HepG2 (cell line): Measurements from ENCODE around the gene SLC6A17. TPM values are rescaled to one million over a fixed set of nuclear protein-coding genes. Genes with fewer than 3 reads are reported as not detected.
A peak's percentile ranks its signal among the peaks of the same experiment; 100 is the strongest.

Experiments used
- ATF7-NPFF ChIP-seq: sonication (generic); formaldehyde crosslinking; IDR thresholded peaks from 2 replicates; pipeline ENCODE4 v1.8.1; 2023; ENCODE audit warnings: mild to moderate bottlenecking, low read depth, missing genetic modification reagents, moderate library complexity
- CEBPG ChIP-seq: IDR thresholded peaks from 2 replicates; pipeline ENCODE4 v1.6.1; 2016
- CHCHD3 ChIP-seq: sonication (generic); formaldehyde crosslinking; IDR thresholded peaks from 2 replicates; pipeline ENCODE4 v1.8.0; 2022; ENCODE audit warnings: mild to moderate bottlenecking, missing genetic modification reagents, moderate library complexity
- DPF2 ChIP-seq: sonication (generic); formaldehyde crosslinking; IDR thresholded peaks from 2 replicates; pipeline ENCODE4 v1.4.0; 2020; ENCODE audit warnings: mild to moderate bottlenecking, low read depth, missing genetic modification reagents, borderline replicate concordance
- EED ChIP-seq: sonication (generic); formaldehyde crosslinking; IDR thresholded peaks from 2 replicates; pipeline ENCODE4 v1.5.0; 2020; ENCODE audit warnings: mild to moderate bottlenecking, missing genetic modification reagents
- GLI4 ChIP-seq: sonication (generic); formaldehyde crosslinking; IDR thresholded peaks from 2 replicates; pipeline ENCODE4 v1.5.1; 2020; ENCODE audit warnings: missing genetic modification reagents, mild to moderate bottlenecking, moderate library complexity, borderline replicate concordance
- HNF4G ChIP-seq, 2 experiments: sonication (generic) in 1 of 2; formaldehyde crosslinking in 1 of 2; IDR thresholded peaks; 2 replicates each; pipeline versions ENCODE4 v1.4.0 to v1.6.1; 2011 to 2020; ENCODE audit warnings: borderline replicate concordance in 2 of 2, low read depth in 2 of 2, mild to moderate bottlenecking in 2 of 2, low read length in 1 of 2, missing genetic modification reagents in 1 of 2, moderate library complexity in 1 of 2
- MEIS2 ChIP-seq: sonication (generic); formaldehyde crosslinking; IDR thresholded peaks from 2 replicates; pipeline ENCODE4 v1.9.0; 2021; ENCODE audit warnings: mild to moderate bottlenecking, missing genetic modification reagents
- PHF20 ChIP-seq: sonication (generic); formaldehyde crosslinking; IDR thresholded peaks from 2 replicates; pipeline ENCODE4 v1.5.0; 2020; ENCODE audit warnings: mild to moderate bottlenecking, missing genetic modification reagents
- ZNF138 ChIP-seq: sonication (generic); formaldehyde crosslinking; IDR thresholded peaks from 2 replicates; pipeline ENCODE4 v1.5.0; 2020; ENCODE audit warnings: mild to moderate bottlenecking, low read depth, missing genetic modification reagents
- ZNF256 ChIP-seq: sonication (generic); formaldehyde crosslinking; conservative IDR thresholded peaks from 2 replicates; pipeline ENCODE4 v1.4.0; 2020; ENCODE audit warnings: missing genetic modification reagents
- ZNF484 ChIP-seq: sonication (generic); formaldehyde crosslinking; IDR thresholded peaks from 2 replicates; pipeline ENCODE4 v1.5.1; 2020; ENCODE audit warnings: mild to moderate bottlenecking, low read depth, missing genetic modification reagents, borderline replicate concordance
- ZNF558 ChIP-seq: sonication (generic); formaldehyde crosslinking; IDR thresholded peaks from 2 replicates; pipeline ENCODE4 v1.9.0; 2022; ENCODE audit warnings: mild to moderate bottlenecking, missing genetic modification reagents, borderline replicate concordance
- ZNF777 ChIP-seq: sonication (generic); formaldehyde crosslinking; IDR thresholded peaks from 2 replicates; pipeline ENCODE4 v1.4.0; 2020; ENCODE audit warnings: missing genetic modification reagents
- polyA plus RNA-seq, 8 experiments: library from polyadenylated mRNA; depleted of rRNA in 3 of 8; stranded (reverse) in 7 of 8; unstranded in 1 of 8; fragments of >200 nt; fragmentation: Illumina TruSeq in 4 of 8; extraction: Trizol in 4 of 8; gene quantifications; 2 replicates each; pipeline versions ENCODE4 v1.2.1 to v1.2.3, GENCODE V29; 2011 to 2016; ENCODE audit warnings: low read depth in 4 of 8, missing spikeins in 1 of 8, mixed read lengths in 1 of 8; ENCODE audit not compliant: insufficient read depth in 1 of 8
- total RNA-seq, 5 experiments: library from RNA; depleted of rRNA; stranded (reverse); fragments of >200 nt; fragmentation: Illumina TruSeq; extraction: Trizol; gene quantifications; 2 replicates each; pipeline ENCODE4 v1.2.3, GENCODE V29; 2016; ENCODE audit warnings: low read depth in 1 of 5
- TF ChIP-seq, protein P1 (sequence below): sonication (generic); formaldehyde crosslinking; IDR thresholded peaks from 2 replicates; pipeline ENCODE4 v1.5.1; 2020; ENCODE audit warnings: mild to moderate bottlenecking, missing genetic modification reagents, borderline replicate concordance
- TF ChIP-seq, protein P2 (sequence below): sonication (generic); formaldehyde crosslinking; IDR thresholded peaks from 2 replicates; pipeline ENCODE4 v1.4.0; 2020; ENCODE audit warnings: mild to moderate bottlenecking, missing genetic modification reagents
- TF ChIP-seq, protein P3 (sequence below): sonication (generic); formaldehyde crosslinking; IDR thresholded peaks from 2 replicates; pipeline ENCODE4 v1.4.0; 2020; ENCODE audit warnings: mild to moderate bottlenecking, missing genetic modification reagents, borderline replicate concordance

SLC6A17 gene
- total and polyA plus RNA-seq, 2 of the 13 experiments (the other 11 are each of a cell fraction or from before 2014, with no cell fraction given), result not detected

DNA sequence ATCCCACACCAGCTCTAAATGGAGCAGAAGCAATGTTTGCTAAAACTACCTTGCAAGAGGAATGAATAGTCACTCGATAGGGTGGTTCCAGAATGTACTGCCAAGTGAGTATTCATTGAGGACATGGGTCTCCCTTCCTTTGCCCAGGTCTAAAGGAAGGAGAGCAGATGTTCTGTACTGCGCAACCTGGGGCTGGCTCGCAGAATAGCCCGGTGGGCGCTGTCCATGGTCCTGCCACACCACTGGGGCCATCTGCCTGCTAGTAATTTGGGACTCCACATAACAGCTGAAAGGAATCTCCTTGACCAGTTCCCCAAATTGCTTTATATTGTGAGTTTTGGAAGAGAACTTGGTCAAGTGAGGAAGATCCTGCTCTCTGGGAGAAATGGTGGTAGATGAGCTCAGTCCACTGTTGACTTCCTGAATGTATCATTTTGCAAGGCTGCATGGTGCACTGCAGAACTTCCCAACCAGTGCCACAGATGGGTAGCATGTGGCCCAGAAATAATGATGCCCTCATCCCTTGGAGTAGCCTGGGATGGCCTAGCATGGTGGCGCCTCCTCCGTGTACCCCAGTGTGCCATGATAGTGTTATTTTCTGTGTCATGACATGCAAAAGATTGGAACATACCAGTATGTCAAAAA lies 5.7 kb downstream of the SLC6A17 start (continued):
- TF ChIP-seq ZNF777 (CRISPR knock-in tag), result no peak
- TF ChIP-seq EED (CRISPR knock-in tag), result no peak
- TF ChIP-seq CHCHD3 (CRISPR knock-in tag), result no peak
- TF ChIP-seq GLI4, result no peak
- TF ChIP-seq HNF4G (IDR thresholded peaks at IDR 0.05; ENCODE audit: borderline replicate concordance, low read depth, low read length), result no peak
- TF ChIP-seq HNF4G (CRISPR knock-in tag; IDR thresholded peaks at IDR 0.05; ENCODE audit: borderline replicate concordance, low read depth), result no peak
- TF ChIP-seq, protein P1, sequence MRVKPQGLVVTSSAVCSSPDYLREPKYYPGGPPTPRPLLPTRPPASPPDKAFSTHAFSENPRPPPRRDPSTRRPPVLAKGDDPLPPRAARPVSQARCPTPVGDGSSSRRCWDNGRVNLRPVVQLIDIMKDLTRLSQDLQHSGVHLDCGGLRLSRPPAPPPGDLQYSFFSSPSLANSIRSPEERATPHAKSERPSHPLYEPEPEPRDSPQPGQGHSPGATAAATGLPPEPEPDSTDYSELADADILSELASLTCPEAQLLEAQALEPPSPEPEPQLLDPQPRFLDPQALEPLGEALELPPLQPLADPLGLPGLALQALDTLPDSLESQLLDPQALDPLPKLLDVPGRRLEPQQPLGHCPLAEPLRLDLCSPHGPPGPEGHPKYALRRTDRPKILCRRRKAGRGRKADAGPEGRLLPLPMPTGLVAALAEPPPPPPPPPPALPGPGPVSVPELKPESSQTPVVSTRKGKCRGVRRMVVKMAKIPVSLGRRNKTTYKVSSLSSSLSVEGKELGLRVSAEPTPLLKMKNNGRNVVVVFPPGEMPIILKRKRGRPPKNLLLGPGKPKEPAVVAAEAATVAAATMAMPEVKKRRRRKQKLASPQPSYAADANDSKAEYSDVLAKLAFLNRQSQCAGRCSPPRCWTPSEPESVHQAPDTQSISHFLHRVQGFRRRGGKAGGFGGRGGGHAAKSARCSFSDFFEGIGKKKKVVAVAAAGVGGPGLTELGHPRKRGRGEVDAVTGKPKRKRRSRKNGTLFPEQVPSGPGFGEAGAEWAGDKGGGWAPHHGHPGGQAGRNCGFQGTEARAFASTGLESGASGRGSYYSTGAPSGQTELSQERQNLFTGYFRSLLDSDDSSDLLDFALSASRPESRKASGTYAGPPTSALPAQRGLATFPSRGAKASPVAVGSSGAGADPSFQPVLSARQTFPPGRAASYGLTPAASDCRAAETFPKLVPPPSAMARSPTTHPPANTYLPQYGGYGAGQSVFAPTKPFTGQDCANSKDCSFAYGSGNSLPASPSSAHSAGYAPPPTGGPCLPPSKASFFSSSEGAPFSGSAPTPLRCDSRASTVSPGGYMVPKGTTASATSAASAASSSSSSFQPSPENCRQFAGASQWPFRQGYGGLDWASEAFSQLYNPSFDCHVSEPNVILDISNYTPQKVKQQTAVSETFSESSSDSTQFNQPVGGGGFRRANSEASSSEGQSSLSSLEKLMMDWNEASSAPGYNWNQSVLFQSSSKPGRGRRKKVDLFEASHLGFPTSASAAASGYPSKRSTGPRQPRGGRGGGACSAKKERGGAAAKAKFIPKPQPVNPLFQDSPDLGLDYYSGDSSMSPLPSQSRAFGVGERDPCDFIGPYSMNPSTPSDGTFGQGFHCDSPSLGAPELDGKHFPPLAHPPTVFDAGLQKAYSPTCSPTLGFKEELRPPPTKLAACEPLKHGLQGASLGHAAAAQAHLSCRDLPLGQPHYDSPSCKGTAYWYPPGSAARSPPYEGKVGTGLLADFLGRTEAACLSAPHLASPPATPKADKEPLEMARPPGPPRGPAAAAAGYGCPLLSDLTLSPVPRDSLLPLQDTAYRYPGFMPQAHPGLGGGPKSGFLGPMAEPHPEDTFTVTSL (CRISPR knock-in tag), result no peak
- TF ChIP-seq DPF2 (CRISPR knock-in tag), result no peak
- TF ChIP-seq CEBPG (CRISPR knock-in tag), result peak; percentile 25; the same call in 1 of the 2 replicates
- TF ChIP-seq MEIS2 (CRISPR knock-in tag), result peak; percentile 67; the same call in 1 of the 2 replicates
- TF ChIP-seq ATF7-NPFF, result no peak
- TF ChIP-seq ZNF138, result no peak
- peak; percentile 28; the same call in 1 of the 2 replicates for TF ChIP-seq ZNF558 (CRISPR knock-in tag)
- no peak for TF ChIP-seq ZNF256
- TF ChIP-seq, protein P2, sequence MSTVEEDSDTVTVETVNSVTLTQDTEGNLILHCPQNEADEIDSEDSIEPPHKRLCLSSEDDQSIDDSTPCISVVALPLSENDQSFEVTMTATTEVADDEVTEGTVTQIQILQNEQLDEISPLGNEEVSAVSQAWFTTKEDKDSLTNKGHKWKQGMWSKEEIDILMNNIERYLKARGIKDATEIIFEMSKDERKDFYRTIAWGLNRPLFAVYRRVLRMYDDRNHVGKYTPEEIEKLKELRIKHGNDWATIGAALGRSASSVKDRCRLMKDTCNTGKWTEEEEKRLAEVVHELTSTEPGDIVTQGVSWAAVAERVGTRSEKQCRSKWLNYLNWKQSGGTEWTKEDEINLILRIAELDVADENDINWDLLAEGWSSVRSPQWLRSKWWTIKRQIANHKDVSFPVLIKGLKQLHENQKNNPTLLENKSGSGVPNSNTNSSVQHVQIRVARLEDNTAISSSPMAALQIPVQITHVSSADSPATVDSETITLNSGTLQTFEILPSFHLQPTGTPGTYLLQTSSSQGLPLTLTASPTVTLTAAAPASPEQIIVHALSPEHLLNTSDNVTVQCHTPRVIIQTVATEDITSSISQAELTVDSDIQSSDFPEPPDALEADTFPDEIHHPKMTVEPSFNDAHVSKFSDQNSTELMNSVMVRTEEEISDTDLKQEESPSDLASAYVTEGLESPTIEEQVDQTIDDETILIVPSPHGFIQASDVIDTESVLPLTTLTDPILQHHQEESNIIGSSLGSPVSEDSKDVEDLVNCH (CRISPR knock-in tag), result no peak
- TF ChIP-seq, protein P3, sequence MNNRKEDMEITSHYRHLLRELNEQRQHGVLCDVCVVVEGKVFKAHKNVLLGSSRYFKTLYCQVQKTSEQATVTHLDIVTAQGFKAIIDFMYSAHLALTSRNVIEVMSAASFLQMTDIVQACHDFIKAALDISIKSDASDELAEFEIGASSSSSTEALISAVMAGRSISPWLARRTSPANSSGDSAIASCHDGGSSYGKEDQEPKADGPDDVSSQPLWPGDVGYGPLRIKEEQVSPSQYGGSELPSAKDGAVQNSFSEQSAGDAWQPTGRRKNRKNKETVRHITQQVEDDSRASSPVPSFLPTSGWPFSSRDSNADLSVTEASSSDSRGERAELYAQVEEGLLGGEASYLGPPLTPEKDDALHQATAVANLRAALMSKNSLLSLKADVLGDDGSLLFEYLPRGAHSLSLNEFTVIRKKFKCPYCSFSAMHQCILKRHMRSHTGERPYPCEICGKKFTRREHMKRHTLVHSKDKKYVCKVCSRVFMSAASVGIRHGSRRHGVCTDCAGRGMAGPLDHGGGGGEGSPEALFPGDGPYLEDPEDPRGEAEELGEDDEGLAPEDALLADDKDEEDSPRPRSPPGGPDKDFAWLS (CRISPR knock-in tag), result no peak
- no peak for TF ChIP-seq ZNF484 (CRISPR knock-in tag)
- TF ChIP-seq PHF20 (CRISPR knock-in tag), result no peak
